GM10266 (cell line): ENCODE results near the gene TLK2.

ENCODE experiments used
- DNase-seq: peaks from one replicate; pipeline ENCODE4 v3.0.0; 2012; ENCODE audit errors: extremely low spot score
- TF ChIP-seq, protein P1 (sequence below): IDR thresholded peaks from 2 replicates; pipeline ENCODE4 v1.5.1; 2012; ENCODE audit warnings: mild to moderate bottlenecking, low read depth; ENCODE audit not compliant: control insufficient read depth, insufficient read depth; ENCODE audit errors: missing control alignments

TLK2 gene

GRCh38 chr17:62614142-62614541 lies 135.5 kb downstream of the TLK2 start:
- DNase-seq, result no peak
- TF ChIP-seq, protein P1, sequence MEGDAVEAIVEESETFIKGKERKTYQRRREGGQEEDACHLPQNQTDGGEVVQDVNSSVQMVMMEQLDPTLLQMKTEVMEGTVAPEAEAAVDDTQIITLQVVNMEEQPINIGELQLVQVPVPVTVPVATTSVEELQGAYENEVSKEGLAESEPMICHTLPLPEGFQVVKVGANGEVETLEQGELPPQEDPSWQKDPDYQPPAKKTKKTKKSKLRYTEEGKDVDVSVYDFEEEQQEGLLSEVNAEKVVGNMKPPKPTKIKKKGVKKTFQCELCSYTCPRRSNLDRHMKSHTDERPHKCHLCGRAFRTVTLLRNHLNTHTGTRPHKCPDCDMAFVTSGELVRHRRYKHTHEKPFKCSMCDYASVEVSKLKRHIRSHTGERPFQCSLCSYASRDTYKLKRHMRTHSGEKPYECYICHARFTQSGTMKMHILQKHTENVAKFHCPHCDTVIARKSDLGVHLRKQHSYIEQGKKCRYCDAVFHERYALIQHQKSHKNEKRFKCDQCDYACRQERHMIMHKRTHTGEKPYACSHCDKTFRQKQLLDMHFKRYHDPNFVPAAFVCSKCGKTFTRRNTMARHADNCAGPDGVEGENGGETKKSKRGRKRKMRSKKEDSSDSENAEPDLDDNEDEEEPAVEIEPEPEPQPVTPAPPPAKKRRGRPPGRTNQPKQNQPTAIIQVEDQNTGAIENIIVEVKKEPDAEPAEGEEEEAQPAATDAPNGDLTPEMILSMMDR, result no peak

DNA sequence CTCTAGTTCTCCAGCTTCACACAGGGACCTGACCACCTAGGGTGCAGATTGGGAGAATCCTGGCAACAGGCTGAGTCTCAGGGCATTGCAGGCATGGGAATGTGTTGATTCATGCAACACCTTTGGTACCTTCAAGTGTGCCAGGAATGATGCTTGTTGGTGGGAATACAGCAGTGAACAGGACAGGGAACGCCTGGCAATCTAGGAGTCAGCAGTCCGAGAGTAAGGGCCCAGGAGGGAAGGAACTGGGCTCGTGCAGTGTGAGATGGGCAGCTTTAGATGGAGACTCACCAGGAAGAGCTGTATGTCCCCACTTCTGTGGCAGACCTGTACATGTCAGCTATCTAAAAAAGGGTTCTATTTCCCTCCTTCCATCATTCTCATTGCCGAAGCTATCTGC lies 136.9 kb downstream of the TLK2 start:
- no peak for DNase-seq
- TF ChIP-seq, protein P1, result no peak

- DNase-seq, result no peak
- TF ChIP-seq, protein P1, result no peak
Measured at GRCh38 chr17:62616993-62617893, 138.6 kb downstream of the TLK2 start.

DNA sequence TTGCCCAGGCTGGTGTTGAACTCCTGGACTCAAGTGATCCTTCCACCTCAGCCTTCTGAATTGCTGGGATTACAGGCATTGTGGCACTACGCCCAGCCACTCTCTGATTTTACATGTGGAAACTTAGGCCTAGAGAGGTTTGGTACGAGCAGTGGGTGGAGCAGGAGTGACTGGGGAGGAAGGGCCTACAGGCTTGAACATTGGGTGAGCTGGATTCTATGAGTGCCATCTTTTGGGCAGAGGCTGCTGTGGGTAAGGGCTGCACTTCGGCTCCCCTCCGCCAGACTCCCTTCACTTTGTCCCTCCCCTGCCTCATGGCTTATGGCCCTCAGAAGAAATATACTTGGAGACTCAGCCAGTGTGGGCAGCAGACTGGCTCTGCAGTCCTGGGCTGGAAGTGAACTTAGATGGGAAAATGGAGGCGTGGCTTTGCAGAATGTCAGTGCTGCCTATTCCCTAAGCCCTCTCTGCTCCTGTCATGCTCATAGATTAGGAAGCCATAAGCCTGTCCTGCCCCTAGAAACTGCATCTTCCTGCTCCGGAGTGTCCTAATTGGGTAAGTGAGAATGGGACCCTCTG lies 139.4 kb downstream of the TLK2 start:
- TF ChIP-seq, protein P1, result no peak
- DNase-seq, result no peak

GRCh38 chr17:62618647-62619416 lies 140.2 kb downstream of the TLK2 start:
- DNase-seq, result no peak
- TF ChIP-seq, protein P1, result no peak

GRCh38 chr17:62619417-62620155 lies 141.0 kb downstream of the TLK2 start:
- DNase-seq, result no peak
- TF ChIP-seq, protein P1, result no peak
